ENCODE measurements around the gene RING1.
"Not testable (repeated sequence)": the region's sequence is repeated elsewhere in the genome, so short reads cannot be mapped to it uniquely, and the experiment has no call there.

Gene RING1

DNA sequence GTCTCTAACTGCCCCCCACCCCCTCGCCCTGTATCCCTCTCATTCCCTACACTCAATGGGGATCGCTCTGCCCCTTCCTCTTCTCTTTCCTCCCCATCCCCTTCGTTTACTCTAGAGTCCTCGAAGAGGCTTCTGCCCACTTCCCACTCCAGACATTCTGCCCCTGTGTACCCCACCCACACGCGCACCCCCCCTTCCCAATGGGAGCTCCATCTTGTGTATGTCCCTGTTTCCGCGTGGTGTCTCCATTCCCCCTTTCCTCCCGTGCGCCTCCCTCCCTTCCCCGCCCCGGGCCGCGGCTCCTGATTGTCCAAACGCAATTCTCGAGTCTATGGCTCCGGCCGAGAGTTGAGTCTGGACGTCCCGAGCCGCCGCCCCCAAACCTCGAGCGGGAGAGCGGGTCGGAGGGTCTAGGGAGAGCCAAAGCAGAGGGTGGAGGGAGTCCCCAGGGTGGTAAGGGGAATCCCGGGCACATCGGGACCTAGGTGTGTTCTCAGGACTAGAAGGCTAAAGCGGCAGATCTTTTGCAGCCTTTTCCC, 679 bp upstream of the RING1 start:
- DNase-seq, result no peak

- DNase-seq, result no peak
Measured at GRCh38 chr6:33209856-33210255, 1.6 kb downstream of the RING1 start.

DNA sequence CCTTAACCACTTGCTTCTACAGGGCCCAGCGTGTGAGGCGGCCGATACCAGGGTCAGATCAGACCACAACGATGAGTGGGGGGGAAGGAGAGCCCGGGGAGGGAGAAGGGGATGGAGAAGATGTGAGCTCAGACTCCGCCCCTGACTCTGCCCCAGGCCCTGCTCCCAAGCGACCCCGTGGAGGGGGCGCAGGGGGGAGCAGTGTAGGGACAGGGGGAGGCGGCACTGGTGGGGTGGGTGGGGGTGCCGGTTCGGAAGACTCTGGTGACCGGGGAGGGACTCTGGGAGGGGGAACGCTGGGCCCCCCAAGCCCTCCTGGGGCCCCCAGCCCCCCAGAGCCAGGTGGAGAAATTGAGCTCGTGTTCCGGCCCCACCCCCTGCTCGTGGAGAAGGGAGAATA, 2.8 kb downstream of the RING1 start:
- DNase-seq, result no peak

DNA sequence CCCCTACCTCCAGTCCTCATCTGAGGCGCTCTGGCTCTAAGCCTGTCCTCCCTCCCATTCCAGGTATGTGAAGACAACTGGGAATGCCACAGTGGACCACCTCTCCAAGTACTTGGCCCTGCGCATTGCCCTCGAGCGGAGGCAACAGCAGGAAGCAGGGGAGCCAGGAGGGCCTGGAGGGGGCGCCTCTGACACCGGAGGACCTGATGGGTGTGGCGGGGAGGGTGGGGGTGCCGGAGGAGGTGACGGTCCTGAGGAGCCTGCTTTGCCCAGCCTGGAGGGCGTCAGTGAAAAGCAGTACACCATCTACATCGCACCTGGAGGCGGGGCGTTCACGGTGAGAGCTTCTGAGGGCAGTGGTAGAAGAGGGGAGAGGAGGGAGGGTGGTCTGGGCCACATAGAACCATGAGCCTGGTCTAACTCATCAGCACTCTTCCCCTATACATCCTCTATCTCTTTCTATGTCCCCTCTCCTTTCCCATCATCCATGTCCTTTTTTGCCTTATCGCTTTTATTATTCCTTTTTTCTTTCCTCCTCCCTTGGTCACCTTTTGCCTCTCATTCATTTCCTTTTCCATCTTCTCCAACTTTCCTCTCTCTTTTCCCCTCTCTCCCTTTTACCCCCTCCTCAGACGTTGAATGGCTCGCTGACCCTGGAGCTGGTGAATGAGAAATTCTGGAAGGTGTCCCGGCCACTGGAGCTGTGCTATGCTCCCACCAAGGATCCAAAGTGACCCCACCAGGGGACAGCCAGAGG, 3.5 kb downstream of the RING1 start:
- no peak for DNase-seq

- DNase-seq, result no peak
Measured at GRCh38 chr6:33212857-33213165, 4.5 kb downstream of the RING1 start.

DNA sequence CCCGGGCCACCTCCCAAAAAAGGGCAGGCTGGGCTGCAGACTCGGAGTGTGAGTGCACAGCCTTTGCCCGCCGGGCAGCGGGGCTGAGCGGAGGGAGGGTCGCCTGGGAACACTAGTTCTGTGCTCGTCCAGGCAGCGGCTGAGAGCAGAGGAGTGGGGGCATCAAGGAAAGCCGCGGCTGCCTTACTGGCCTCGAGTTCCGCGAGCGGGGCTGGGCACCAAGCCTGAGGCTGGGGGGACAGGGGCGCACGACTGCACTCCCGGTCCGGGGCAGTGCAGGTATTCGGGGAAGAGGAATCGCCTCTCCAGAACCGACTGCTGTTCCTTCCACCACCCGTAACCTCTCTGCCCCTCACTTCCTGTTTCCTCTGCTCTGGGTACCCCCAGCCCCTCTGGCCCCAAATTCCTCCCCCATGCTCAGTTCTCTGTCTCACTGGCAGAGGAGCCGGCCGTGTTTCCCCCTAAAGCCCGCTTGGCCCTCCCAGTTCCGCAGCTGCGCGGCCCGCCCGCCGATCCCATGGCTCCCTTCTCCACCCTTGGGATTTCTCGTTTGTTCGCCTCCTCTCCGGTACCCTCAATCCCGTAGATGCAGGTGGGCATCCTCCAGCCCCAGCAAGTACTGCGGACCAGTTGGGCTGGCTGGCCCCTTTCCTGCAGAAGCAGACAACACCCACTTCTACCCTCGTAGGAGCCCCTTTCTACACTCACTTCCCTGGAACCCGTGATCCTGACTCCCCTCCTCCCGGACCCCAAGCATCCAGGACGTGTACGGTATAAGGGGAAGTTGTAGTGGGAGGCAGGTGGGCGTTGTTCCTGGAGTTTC, 5.1 kb downstream of the RING1 start:
- DNase-seq, result no peak

GRCh38 chr6:33213989-33214335, 5.7 kb downstream of the RING1 start:
- no peak for DNase-seq

GRCh38 chr6:33215271-33216116, 7.2 kb downstream of the RING1 start:
- no peak for DNase-seq

DNA sequence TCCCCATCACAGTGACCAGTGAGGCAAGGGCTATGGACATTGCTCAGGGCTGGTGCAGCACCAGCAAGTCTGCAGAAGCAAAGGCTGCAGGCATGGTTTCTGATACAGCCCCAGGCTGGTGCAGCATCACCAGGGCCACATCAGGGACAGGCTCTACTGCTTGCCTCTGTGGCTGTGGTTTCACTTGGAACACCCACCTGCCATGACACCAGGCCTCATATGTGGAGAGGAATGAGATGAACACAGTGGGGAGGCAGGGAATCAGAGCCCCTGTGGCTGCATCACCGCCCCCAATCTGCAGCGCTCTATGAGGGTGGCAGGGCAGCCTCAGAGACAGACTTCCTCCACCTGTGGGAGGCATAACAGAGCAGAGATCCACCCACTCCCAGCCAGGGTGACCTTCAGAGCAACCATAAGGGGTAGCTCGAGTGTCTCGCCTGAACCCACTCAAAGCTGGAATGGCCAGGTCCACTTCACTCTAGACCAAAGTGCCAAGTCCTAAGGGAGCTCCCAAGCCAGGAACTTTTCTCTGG, 7.9 kb downstream of the RING1 start:
- DNase-seq, result no peak

DNA sequence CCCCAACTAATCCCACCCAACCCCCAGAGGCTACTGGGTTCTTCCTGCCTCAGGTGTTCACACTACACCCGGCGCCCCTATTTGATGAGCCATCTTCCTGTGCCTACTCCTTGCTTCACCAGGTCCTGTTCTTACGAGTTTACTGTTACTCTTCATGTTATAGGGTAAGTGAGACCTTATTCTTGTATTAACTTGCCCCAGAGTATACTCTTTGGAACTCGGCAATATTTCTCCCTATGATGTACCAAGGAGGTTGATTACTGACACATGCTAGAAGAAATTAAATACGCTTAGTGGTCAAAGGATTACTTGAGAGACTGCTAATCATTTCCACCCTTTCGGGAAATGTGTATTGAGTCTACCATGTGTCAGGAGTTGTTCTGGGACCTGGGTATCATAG, 8.9 kb downstream of the RING1 start:
- DNase-seq, result no peak

DNA sequence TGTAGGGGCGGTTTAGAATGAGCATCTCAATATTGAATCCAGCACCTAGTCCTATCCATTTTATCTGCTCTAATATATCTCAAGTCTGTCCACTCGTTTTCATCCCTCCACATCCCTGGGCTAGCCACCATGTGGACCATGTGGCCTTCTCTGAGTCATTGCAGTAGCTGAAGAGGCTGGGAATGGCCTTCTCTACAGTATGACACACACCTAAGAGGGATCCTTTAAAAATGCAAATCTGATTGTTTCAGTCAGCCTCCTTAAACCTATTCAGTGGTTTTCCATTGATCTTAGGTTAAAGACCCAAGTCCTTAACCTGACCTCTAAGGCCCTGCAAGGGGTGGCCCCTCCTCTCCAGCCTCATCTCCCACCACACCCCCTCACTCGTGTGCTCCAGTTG, 9.4 kb downstream of the RING1 start:
- DNase-seq, result no peak

DNA sequence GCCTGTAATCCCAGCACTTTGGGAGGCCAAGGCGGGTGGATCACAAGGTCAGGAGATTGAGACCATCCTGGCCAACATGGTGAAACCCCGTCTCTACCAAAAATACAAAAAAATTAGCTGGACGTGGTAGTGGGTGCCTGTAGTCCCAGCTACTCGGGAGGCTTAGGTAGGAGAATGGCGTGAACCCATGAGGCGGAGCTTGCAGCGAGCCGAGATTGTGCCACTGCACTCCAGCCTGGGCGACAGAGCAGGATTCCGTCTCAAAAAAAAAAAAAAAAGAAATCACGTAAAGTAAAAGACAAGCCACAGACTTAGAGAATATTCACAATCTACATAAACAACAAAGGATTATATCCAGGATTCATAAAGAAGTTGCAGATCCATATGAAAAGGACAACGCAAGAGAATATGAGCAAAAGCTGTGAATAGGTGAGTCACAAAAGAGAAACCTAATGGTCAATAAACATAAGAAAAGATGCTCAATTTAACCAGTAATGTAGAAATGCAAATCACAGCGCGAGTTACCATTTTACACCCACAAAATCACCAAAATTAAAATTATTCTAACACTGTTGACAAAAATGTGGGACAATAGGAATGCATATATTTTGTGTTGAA, 18.3 kb downstream of the RING1 start:
- DNase-seq, result not testable (repeated sequence)

GRCh38 chr6:33235221-33235634, 26.9 kb downstream of the RING1 start:
- no peak for DNase-seq

- no peak for DNase-seq
Measured at GRCh38 chr6:33236328-33236727, 28.0 kb downstream of the RING1 start.

DNA sequence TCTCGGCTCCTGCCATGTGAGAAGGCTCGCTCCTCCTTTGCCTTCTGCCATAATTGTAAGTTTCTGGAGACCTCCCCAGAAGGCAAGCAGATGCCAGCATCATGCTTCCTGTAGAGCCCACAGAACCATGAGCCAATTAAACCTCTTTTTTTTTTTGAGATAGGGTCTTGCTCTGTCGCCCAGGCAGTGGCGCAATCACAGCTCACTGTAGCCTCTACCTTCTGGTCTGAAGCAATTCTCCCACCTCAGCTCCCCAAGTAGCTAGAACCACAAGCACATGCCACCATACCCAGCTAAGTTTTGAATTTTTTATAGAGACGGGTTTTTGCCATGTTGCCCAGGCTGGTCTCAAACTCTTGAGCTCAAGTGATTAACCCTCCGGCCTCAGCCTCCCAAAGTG, 28.6 kb downstream of the RING1 start:
- no peak for DNase-seq

DNA sequence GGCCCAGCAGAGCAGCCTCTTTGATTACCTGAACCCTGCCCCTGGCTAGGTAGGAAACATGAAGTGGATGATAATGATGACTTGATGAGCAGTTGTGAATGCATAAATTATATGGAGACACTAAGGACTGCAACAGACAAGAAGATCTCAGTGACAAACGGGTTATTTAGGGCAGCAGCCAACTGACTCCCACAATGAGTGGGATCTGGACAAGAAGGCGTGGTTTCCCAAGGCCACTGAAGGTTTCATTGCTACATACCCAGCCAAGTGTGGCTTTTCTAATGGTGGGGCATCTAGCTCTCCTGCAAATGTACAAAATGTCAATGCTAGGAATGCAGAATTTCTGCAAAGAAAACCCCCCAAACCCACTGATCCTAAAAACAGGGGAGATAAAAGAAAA, 29.4 kb downstream of the RING1 start:
- DNase-seq, result no peak

GRCh38 chr6:33241968-33242367, 33.7 kb downstream of the RING1 start:
- DNase-seq, result no peak

DNA sequence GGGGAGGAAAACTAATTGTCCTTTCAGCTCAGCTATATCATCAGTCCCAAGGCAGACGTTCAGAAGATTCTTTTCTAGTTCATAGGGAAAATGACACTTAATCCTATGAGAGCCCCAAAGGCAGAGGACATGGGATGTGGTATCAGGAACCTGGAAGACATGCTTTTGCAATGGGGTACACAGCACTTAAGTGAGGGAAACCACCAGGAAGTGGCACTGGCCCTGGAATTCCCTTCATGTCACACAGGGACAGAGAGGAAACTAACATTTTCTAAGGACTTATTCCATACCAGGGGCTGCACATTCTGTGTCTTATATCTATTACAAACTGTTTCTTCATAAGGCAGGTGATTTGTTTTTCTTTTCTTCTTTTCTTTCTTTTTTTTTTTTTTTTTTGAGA, 35.2 kb downstream of the RING1 start:
- no peak for DNase-seq

- DNase-seq, result peak; percentile 94
Measured at GRCh38 chr6:33247977-33248642, 39.8 kb downstream of the RING1 start.

DNA sequence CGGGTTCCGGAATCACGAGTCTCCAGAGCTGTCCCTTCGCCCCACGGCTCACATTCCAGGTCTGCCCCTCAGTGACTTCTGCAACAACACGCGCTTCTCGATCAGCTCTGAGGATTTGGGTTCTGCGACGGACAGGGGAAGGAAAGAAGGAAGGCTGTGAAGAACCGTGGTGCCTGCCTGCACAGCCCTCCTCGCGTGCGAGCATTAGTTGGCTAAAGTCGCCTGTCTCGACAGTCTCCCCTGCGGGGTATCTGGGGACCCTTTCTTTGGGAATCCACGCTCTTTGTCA, 40.3 kb downstream of the RING1 start:
- DNase-seq, result no peak

DNA sequence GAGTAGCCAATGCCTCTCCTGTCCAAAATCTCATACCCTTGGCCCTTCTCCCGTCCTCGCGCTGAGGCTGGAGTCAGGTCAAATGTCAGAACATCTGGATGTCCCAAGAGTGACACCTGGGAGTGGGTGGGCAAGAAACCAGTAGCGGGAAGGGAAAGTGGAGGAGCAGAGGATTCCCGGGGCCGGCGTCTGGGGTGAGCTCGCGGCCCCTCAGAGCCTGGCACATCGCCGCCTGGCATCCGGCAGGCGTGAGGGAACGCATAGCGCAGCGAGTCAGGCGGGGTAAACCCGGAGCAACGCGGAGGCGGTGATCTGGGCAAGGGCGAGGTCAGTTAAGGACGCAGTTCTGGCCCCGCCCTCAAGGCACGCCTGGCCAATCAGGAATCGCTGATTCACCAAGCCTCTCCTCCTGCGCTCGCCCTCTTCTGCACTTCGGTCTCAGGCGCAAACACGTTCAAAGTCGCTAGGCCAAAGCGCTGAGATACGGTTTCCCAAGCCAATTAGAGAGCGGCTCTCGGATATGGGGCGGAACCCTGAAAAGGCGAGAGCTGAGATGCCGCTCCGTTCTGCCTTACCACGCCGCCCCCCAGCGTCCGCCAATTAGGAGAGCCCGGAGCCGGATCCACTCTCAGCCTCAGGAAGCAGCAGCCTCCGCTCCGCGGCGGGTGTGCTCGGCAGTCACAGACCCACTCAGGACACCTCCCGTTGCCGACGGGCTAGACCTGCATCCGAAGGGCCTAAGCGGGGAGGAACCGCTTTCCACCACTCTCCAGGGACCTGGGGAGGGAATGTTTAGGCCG, 40.8 kb downstream of the RING1 start:
- peak; percentile 96 for DNase-seq
